ENCODE measurements around the gene C5. TPM values are rescaled to one million over a fixed set of nuclear protein-coding genes. Genes with fewer than 3 reads are reported as not detected.

Gene C5
- total and polyA plus RNA-seq, 9 of the 15 experiments (the other 6 are each of a cell fraction or from before 2014, with no cell fraction given) = 0.08 to 0.91 (median 0.42) TPM

DNA sequence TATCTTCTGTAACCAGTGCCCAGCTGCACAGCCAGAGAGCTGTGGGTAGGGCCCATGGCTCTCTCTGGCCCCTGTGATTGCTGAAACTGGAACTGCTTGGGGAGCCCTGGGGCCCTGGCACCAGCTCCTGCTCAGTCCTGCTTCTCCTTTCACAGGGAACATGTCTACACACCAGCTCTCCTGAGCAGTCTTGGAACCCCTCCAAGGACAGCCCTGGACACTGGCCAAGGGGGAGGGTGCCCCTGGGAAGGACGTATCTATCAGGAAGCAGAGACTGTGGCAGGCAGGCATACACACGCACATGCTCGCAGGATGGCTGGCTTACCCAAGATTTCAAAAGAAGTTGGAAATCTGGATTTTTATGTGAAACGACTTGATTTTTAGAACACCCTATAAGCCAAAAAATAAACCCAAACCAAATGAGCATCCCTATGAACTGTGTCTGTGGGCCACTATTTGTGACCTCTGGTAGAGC, 114.7 kb downstream of the C5 start (continued):
- TF ChIP-seq, protein P1, sequence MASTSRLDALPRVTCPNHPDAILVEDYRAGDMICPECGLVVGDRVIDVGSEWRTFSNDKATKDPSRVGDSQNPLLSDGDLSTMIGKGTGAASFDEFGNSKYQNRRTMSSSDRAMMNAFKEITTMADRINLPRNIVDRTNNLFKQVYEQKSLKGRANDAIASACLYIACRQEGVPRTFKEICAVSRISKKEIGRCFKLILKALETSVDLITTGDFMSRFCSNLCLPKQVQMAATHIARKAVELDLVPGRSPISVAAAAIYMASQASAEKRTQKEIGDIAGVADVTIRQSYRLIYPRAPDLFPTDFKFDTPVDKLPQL (IDR thresholded peaks at IDR 0.05; ENCODE audit: extremely low read depth, insufficient read length) = no peak
- TF ChIP-seq TCF3 (CRISPR knock-in tag; IDR thresholded peaks at IDR 0.05) (peak; percentile 63), HDAC1 (IDR thresholded peaks at IDR 0.05) (peak in 1 of 2 experiments; percentile 68; a peak in 2 of 4 replicates), TEAD4 (IDR thresholded peaks at IDR 0.05; ENCODE audit: low read length) (no peak), TEAD4 (CRISPR knock-in tag; IDR thresholded peaks at IDR 0.05; ENCODE audit: borderline replicate concordance) (no peak), ZNF583 (CRISPR knock-in tag; IDR thresholded peaks at IDR 0.05) (no peak), CBFA2T3 (IDR thresholded peaks at IDR 0.05) (peak; percentile 79), OTX1 (CRISPR knock-in tag; IDR thresholded peaks at IDR 0.05) (no peak), CBX1 (IDR thresholded peaks at IDR 0.05; ENCODE audit: low read depth) (no peak), CXXC5 (CRISPR knock-in tag; IDR thresholded peaks at IDR 0.05) (peak; percentile 31)
- TF ChIP-seq, protein P2, sequence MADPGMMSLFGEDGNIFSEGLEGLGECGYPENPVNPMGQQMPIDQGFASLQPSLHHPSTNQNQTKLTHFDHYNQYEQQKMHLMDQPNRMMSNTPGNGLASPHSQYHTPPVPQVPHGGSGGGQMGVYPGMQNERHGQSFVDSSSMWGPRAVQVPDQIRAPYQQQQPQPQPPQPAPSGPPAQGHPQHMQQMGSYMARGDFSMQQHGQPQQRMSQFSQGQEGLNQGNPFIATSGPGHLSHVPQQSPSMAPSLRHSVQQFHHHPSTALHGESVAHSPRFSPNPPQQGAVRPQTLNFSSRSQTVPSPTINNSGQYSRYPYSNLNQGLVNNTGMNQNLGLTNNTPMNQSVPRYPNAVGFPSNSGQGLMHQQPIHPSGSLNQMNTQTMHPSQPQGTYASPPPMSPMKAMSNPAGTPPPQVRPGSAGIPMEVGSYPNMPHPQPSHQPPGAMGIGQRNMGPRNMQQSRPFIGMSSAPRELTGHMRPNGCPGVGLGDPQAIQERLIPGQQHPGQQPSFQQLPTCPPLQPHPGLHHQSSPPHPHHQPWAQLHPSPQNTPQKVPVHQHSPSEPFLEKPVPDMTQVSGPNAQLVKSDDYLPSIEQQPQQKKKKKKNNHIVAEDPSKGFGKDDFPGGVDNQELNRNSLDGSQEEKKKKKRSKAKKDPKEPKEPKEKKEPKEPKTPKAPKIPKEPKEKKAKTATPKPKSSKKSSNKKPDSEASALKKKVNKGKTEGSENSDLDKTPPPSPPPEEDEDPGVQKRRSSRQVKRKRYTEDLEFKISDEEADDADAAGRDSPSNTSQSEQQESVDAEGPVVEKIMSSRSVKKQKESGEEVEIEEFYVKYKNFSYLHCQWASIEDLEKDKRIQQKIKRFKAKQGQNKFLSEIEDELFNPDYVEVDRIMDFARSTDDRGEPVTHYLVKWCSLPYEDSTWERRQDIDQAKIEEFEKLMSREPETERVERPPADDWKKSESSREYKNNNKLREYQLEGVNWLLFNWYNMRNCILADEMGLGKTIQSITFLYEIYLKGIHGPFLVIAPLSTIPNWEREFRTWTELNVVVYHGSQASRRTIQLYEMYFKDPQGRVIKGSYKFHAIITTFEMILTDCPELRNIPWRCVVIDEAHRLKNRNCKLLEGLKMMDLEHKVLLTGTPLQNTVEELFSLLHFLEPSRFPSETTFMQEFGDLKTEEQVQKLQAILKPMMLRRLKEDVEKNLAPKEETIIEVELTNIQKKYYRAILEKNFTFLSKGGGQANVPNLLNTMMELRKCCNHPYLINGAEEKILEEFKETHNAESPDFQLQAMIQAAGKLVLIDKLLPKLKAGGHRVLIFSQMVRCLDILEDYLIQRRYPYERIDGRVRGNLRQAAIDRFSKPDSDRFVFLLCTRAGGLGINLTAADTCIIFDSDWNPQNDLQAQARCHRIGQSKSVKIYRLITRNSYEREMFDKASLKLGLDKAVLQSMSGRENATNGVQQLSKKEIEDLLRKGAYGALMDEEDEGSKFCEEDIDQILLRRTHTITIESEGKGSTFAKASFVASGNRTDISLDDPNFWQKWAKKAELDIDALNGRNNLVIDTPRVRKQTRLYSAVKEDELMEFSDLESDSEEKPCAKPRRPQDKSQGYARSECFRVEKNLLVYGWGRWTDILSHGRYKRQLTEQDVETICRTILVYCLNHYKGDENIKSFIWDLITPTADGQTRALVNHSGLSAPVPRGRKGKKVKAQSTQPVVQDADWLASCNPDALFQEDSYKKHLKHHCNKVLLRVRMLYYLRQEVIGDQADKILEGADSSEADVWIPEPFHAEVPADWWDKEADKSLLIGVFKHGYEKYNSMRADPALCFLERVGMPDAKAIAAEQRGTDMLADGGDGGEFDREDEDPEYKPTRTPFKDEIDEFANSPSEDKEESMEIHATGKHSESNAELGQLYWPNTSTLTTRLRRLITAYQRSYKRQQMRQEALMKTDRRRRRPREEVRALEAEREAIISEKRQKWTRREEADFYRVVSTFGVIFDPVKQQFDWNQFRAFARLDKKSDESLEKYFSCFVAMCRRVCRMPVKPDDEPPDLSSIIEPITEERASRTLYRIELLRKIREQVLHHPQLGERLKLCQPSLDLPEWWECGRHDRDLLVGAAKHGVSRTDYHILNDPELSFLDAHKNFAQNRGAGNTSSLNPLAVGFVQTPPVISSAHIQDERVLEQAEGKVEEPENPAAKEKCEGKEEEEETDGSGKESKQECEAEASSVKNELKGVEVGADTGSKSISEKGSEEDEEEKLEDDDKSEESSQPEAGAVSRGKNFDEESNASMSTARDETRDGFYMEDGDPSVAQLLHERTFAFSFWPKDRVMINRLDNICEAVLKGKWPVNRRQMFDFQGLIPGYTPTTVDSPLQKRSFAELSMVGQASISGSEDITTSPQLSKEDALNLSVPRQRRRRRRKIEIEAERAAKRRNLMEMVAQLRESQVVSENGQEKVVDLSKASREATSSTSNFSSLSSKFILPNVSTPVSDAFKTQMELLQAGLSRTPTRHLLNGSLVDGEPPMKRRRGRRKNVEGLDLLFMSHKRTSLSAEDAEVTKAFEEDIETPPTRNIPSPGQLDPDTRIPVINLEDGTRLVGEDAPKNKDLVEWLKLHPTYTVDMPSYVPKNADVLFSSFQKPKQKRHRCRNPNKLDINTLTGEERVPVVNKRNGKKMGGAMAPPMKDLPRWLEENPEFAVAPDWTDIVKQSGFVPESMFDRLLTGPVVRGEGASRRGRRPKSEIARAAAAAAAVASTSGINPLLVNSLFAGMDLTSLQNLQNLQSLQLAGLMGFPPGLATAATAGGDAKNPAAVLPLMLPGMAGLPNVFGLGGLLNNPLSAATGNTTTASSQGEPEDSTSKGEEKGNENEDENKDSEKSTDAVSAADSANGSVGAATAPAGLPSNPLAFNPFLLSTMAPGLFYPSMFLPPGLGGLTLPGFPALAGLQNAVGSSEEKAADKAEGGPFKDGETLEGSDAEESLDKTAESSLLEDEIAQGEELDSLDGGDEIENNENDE (IDR thresholded peaks at IDR 0.05; ENCODE audit: low read depth, low read length) = no peak
- TF ChIP-seq, protein P3, sequence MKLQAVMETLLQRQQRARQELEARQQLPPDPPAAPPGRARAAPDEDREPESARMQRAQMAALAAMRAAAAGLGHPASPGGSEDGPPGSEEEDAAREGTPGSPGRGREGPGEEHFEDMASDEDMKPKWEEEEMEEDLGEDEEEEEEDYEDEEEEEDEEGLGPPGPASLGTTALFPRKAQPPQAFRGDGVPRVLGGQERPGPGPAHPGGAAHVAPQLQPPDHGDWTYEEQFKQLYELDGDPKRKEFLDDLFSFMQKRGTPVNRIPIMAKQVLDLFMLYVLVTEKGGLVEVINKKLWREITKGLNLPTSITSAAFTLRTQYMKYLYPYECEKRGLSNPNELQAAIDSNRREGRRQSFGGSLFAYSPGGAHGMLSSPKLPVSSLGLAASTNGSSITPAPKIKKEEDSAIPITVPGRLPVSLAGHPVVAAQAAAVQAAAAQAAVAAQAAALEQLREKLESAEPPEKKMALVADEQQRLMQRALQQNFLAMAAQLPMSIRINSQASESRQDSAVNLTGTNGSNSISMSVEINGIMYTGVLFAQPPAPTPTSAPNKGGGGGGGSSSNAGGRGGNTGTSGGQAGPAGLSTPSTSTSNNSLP (IDR thresholded peaks at IDR 0.05; ENCODE audit: borderline replicate concordance, low read depth, low read length) = no peak
